NCI-H748 treated with DMSO at 0.1 percent for 48 hours (cell line): Measurements from ENCODE around the gene P3H1.

Experiments
- DNase-seq: peaks from one replicate; lab custom pipeline; 2025; lab: John Stamatoyannopoulos, UW

Gene P3H1

DNA sequence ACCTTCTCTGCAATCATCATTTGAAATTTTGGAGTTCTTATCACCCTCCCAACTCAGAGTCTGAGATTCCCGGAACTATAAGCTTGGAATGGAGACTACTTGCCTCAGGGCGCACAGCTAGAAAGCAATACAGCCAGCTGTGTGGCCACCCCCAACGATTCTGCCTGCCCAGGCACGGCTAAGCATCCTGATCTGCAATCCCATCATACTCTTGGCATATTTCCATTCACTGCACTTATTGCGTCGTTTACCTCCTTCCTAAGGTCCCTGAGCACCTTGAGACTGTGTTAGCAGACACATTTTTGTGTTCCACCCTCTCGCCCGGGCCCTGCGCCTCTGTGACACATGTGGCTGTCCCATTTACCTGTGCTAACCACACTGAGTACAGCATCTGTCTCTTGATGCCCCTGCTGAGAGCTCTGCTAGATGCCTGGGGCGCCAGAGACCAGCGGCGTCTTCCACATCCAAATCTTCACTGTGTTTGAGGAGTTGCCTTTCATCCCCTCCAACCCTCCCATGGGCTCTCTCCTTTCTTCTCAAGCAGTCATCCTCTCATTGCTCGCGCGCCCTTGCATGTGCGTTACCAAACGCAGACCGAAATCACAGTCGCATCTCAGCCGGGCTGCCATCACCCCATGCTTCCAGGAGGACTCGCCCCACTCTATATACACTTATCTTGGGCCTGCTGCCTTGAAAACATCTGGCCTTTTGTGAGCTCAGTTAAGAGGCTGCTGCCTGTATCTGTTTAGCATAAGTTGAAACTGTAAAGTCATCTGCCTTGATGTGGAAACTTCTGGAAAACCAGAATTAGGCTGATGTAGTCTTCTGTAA lies 23.3 kb downstream of the P3H1 start:
- no peak for DNase-seq

DNA sequence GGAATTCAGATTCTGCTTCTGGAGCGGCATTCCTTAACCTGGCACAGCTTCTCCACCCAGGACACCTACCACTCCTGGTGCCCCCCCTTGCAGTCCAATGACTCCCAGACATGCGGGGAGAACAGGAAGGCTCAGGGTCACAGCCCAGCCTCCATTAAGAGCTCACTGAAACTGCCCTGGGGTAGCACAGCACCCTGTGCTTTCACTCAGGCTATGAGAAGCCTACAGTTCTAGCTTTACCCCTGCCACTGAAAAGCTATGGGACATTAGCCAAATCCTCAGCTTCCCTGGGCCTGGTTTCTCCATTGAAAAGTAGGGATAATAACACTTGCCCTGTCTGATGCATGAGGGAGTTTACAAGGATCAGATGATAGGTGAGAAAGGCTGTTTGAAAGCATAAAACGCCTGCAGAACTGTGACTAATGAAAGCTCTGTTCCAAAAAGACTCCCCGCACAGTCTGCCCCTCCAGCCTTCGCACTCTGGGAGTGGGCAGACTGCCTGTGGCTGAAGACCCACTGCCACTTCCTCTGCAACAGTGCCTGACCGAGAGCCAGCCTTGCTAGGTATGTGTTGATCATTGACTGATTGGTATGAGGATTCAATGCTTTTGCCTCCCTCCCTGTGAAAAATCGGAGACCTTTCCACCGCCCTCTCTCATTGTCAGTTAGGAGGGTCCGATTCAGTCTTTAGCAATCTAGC lies 24.1 kb downstream of the P3H1 start:
- no peak for DNase-seq

DNA sequence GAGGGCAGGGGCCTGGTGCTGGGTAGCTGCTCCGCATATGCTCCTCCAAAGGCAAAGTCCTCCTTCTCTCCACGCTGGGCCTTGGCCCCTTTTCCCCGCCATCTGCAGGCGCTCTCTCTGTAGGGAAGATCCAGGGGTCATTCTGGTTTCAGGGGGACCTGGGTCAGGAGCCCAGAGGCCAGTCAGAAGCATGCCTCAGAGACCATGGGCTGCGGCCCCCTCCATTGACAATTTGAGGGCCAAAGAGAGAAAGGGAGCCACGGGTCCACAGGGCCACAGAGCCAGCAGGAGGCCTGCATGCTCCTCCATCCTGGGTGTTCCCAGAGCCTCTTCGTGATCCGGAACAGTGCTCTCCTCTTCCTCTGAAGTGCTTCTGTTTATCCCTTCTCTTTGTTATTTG lies 24.7 kb downstream of the P3H1 start:
- no peak for DNase-seq

DNA sequence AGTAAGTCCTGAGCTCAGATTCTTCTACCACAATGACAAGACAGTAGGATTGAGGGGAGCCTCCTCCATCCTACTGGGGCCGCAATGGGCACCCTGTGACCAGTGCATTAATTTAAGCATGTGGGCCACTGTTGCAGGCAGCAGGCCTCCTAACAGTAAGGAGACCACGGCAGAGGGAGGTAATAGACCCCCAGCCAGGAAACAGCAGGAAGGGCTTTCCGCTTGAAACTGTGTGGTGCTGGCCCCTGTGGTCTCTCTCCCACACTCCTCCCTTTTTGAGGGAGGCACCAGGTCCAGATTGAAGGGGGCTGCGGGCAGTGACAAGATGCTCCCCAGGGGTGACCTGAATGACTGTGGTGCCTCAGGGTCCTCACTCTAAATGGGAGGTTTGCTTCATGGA lies 25.1 kb downstream of the P3H1 start:
- DNase-seq = no peak

DNA sequence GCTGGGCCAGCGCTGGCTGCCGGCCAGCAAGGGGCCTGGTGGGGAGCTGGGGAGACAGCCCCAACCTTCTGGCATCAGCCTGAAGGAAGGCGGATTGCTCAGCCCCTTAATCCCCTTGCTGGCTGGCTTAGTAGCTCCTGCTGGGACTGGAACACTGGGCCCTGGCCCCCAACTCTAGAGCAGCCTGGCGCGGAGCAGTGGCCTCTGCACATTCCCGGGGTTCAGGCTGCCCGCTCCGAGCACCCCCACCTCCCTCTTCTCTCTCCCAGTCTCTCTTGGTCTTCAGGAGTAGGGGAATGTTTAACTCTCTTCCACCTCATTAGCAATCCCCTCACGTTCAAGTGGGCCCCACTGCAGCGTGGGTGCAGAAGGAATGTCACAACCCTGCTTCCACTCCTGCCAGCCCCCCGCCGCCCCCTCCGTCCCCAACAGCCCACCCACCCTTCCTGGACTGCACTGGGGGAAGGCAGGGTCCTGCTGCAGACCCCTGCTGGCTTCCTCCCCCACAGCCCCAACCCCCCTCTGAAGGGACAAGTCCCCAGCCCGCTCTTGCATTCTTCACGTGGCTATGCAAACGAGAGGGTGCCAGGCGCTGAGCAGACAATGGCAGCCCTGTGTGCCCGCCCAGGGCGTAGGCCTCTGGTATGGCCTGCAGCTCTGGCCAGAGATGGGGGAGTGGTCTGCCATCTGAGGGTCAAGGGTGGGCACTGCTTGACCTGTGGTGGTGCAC lies 25.8 kb downstream of the P3H1 start:
- no peak for DNase-seq

DNA sequence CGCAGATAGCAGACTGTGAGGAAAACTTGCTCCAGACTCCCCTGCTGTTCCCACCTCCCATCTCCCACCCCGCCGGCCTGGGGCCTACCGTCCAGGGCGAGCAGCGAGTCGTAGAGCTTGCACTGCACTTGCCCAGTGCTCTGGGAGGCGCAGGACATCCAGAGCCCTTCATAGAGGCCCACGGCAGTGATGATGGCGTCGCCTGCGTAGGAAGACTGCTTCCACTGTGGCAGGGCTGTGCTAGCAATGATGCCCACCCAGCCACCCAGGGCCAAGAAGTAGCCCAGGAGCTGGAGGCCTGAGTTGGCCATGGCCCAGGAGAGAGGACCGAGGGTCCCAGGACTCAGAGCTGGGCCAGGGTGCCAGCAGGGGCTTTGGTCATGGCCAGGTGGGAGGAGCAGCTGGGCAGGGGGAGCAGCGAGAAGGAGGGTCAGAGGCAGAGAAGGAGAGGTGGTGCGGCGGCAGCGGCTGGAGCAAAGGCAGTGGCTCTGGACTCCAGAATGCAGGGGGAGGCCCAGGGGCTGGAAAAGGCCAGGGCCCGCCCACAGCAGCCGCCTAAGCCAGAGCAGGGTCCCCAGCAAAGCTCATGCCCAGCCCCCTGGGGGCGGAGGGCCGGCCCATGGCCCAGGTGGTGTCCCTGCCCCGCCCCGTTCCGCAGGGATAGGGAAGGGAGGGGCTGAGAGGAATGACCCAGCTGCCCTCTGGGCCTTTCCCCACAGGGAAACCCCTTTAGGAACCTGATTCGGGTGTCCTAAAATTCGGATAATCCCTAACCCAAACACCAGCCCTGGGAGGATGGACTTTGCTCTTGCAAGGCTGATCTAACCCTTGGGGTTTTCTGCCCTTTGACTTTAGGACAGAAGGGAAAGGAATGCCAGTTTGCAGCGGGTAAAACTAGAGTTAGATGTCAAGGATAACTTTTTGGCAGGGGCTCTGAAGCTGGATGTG lies 26.8 kb downstream of the P3H1 start, which contains the start of gene CLDN19:
Gene CLDN19 (minus strand): TSS at position 484 of the 948 bp plus-strand sequence. CDS start 173 bp downstream, at position 311.
- DNase-seq = no peak

DNA sequence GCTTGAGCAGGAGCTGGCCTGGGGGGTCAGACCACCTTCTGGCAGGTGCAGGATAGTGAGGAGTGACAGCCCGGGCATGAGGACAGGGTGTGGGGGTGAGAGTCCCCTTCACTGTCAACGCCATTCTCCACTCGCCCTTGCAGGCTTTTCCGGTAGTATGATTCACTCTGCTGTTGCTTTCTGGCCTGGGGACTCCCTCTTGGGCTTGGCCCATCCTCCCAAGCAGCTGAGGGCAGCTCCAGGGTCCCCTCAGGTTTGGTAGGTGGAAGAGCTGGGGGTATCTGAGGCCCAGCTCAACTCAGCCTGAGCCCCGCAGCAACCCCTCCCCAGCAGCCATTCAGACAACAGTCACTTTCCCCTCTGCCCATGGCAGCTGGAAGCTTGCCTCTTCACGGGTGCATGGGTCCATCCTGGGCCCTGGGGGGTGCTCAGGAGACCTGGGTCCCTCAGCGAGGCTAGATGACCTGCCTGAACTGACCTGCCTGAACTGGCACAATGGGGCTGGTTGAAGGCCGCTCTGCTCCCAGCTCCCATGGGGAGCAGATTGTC lies 28.1 kb downstream of the P3H1 start:
- no peak for DNase-seq

DNA sequence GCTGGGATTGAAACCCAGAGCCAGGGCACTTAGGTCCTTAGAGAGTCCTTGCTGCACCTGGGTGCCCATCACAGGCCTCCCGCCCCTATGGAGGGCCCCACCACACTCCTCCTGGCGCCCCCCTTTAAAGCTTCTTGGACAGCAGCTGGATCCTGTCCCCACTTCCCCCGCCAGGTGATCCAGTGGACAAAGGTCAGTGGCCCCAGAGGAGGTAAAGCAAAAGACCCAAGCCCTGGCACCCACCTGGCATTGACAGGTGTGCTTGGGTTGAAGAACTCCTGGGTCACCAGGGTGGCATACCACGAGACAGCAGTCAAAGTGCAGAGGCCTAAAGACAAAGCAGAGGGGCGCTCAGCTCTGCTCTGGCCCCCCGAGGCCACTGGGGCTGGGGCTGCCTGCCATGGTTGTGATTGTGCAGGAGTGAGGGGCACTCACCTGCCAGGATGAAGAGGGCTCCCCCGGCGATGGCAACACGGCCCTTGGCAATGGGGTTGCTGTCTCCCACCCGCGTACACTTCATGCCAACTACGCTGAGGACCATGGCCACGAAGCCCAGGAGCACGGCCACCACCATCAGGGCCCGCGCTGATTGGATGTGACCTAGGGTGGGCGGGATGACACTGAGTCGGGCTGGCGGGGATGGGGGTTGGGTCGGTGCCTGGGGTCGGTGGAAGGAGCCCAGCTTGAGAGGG lies 28.7 kb downstream of the P3H1 start:
- DNase-seq = no peak

DNA sequence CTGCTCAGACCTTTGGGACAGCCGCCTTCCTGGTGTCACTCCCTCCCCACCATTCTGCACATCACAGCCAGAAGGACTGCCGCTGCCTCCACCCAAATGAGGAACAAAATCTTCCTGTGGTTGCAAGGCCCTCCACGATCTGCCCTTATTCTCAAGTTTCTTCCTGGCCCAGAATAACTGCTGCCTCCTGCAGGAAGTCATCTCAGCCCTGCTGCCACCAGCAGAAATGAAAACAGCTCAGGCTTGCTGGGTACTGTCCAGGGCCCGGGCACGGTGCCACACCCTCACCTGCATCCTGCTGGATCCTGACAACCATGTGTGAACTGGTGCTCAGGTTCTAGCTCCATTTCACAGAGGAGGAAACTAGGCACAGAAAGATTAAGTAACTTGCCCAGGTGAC lies 29.6 kb downstream of the P3H1 start:
- DNase-seq = no peak

DNA sequence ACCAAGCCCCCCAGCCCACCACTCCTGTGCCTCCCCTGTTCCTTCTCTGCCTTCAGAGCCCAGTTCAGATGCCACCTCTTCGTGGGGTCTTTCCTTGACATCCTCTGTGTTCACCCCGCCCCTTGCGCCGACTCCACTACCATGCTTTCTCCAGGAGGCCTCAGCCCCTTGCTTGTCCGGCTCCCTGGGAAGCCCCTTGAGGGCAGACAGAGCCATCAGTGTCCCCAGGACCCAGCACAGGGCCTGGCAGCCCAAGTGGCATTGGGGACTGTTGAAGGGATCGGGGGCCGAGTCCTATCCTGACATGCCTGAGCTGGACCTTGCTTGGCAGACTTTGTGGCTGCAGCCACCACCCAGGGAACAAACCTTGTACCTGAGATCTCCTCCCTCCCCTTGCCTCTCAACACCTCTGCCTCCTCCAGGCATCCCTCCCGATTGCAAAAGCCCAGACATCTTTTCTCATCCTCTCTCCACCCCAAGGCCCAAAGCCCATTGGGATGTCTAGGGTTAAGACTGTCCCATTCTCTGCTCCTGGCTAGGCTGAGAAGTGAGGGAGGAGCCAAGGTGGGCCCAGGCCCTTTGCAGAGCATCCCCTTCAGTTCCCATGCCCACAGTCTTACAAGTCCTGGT lies 30.1 kb downstream of the P3H1 start:
- no peak for DNase-seq

DNA sequence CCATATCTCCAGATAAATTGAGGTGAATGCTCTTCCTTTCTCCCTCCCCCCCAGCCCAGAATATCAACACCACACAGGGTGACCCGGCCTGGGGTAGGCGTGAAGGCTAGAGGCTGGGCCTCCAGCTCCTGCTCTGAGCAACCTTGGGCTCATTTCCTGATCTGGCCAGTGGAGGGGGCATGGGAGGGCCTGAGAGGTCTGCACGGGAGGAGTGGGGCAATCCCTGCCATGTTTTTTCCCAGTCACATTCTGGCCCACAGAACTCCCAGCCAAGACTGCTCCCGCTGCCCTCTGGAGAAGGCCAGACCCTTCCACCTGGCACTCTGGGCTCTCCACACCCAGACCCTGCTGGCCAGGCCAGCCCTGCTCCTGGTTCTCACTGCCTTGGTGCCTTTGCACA lies 30.7 kb downstream of the P3H1 start:
- DNase-seq = no peak

DNA sequence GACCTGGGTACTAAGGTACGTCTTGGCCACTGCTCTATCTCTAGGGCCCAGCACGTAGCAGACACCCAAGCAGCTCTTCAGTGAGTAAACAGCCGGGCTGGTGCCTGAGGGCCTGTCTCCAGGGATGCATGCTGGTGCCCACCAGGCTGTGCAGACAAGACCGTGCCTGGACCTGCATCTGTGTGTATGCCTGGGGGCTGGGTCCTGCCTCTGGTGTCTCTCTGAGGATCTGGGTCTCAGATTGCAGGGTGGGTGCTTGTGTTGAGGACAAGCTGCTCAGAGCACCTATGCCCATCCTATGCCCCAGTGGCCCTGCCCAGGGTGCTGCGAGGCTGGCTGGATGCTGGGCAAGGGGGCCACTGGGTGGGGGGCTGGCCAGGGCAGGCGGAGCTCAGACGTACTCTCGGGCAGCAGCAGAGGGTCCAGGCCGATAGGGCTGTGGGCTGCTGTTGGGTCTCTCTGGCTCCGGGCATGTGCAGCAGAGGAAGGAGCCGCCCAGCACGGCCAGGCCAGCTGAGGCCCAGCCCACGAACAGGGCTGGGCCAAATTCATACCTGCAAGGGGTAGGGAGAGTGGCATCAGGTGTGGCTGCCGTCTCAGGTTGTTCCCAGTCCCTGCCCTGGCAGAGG lies 31.2 kb downstream of the P3H1 start:
- DNase-seq = no peak

DNA sequence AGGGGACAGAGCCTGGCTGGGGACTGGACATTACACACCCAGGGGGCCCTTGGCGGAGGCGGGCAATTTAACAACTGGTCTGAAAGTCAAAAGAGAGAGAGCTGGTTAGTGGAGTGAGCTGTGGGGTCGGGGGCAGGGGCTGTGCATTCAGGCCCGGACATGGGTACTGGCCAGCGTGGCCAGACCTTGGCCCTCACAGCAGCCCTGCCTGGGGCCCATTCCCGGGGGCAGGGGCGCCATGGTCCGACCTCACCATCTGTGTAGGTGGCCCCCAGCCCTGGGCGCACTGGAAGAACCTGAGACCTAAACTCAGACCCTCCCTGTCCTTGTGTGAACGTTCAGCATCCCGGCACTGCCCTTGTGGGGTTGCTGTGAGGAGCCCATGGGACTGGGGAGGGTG lies 31.8 kb downstream of the P3H1 start:
- DNase-seq = no peak

DNA sequence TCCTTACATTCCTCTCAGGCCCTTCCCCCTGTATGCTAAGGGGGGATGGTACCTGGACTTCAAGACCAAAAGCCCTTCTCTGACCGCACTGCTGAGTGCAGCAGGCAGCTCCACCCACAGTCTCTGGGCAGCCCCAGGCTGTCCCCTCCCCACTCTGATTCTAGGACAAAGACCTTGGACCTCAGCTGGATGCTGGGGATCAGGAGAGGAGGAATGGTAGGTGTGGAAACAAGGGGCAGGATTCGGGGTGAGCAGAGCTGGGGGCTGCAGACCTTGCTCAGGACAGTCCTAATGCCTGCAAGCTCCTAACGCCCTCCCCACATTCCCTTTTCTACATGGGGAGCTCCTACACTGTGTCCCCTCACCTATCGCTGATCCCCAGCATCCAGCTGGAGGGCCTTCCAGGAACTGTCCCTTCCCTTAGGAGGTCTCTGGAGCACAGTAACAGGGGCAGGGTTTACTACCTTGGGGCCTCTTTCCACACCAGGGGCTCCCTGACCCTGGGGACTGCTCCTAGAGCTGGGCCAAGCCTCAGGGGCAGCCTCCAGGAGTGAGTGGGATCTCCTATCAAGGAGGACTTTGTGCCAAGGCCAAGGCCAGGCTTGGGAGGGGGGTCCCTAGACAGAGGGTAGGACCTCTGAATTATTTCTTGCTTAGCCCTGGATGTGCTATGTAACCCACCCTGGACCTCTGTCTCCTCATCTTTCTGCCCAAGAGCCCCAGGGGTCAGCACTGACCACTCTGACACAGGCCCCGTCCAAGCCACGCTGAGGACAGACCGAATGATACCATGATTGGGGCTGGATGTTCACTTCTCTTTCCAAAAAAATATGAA lies 32.4 kb downstream of the P3H1 start:
- DNase-seq = no peak

DNA sequence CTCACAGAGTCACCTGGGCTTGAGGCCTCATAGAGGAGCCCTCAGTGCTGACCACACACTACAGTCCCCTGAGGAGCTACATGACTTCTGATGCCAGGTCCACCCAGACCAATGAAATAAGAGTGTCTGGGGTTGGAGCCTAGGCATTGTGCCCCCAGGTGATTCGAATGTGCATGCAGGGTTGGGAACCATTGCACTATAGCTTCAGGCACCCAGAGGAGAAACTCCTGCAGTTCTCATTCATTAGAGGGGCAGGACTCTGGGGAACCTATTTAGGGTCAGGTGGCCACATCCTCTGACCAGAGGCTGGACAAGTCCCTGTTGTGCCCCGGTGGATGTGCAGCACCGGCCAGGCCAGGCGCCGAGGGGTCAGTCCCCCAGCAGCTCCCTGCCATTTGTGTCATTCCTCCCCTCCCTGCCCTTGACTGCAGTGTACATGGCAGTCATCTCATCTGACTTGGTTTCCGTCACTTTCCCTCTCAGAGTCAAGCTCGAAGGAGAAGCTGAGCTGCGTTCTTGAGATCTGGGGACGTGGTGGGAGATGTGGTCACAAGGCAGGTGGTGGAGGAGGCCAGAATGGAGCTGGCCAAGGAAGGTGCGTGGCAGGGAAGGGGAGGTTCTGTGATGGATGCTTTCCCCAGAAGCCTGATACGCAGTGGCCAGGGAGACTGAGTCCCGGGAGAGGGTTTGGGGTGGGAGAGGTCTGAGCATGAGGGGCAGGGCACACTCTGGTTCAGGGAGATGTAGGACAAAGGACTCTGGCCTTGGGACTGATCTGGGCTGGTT lies 33.2 kb downstream of the P3H1 start:
- DNase-seq = no peak

DNA sequence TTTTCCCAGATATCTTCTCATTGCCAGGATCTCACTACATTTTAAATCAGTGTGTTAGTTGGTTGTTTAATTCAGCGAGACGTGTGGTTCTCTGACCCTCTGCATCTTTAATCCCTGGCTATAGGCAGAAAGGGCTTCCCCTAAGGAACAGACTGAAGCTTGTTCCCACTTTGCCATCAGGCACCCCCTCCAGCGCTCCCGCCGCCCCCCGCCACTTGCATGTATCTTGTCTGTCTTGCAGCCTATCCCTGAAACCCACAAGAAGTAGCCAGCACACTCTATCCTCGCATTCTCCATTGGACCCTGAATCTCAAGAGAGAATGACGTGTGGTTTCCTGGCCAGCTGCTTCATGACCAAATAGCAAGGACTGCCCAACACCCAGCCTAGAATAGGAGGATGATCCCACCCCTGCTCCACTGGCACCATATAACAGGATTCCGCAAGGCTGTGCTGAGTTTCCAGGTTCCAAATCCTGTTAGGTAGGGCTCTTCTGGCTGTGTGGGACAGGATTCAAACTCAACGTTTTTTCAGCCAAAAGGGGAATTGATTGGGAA lies 34.6 kb downstream of the P3H1 start:
- DNase-seq = no peak

DNA sequence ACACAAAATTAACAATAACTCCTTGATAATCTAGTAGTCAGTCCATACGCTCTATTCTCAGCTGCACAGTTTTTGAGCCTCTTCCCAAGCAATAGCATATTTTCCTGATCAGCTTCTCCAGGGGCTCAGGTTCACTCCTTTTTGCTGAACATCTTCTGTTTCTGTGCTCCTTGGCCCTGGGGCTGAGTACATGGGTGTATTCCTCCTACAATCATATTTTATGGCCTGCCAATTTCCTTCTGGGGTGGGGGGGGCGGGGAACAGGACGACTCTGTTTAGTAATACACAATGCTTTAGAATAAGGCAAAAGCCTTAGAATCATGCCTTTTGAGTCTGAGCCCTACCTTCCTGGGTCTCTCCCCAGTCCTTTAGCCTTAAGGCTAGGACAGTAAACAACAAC lies 35.2 kb downstream of the P3H1 start:
- no peak for DNase-seq

DNA sequence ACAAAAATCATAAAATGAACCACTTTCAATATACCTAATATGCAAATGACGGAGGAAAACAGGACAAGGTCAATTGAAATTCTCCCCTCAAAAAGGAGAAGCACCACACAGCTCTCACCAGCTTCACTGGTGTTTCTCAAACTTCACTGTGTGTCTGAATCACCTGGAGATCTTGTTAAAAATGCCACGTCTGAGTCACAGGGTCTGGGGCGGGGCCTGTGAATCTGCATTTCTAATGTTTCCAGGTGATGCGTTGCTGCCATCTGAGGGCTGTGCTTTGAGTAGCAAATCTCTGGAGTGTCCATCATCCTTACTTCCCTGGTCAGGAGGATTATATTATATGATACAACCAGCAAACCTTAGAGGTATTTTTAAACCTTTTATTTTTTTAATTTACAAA lies 35.8 kb downstream of the P3H1 start:
- peak; percentile 87 for DNase-seq
